Activated CD4-positive, alpha-beta T cell treated with anti-CD3 and anti-CD28 coated beads, Interleukin-2, amount 50 U/mL, for 4 hours (primary cell): Measurements from ENCODE around the gene WDR72.
"Not testable (repeated sequence)": the region's sequence is repeated elsewhere in the genome, so short reads cannot be mapped to it uniquely, and the experiment has no call there.

Experiments used
- DNase-seq, 2 experiments: peaks; one replicate each; pipeline ENCODE4 v3.0.0-alpha.2; 2020

WDR72 gene

GRCh38 chr15:53759411-53759931, at the start of gene WDR72:
Gene WDR72 (minus strand): TSS chr15:53759663. CDS start chr15:53733149, 26,514 bp downstream.
- no peak for DNase-seq

GRCh38 chr15:53808058-53808706, 48.7 kb upstream of the WDR72 start:
- no peak for DNase-seq

- DNase-seq, result no peak
Measured at GRCh38 chr15:53807501-53807900, 48.0 kb upstream of the WDR72 start.

GRCh38 chr15:53802672-53803071, 43.2 kb upstream of the WDR72 start:
- DNase-seq, result no peak

- DNase-seq, result no peak
Measured at GRCh38 chr15:53791581-53791980, 32.1 kb upstream of the WDR72 start.

- no peak for DNase-seq
Measured at GRCh38 chr15:53789654-53790375, 30.4 kb upstream of the WDR72 start.

GRCh38 chr15:53786401-53786800, 26.9 kb upstream of the WDR72 start:
- DNase-seq, result no peak

- DNase-seq, result not testable (repeated sequence)
Measured at GRCh38 chr15:53785241-53785640, 25.8 kb upstream of the WDR72 start.

- DNase-seq, result no peak
Measured at GRCh38 chr15:53762916-53763315, 3.5 kb upstream of the WDR72 start.

GRCh38 chr15:53758412-53758811, 1.1 kb downstream of the WDR72 start:
- DNase-seq, result no peak

- DNase-seq, result no peak
Measured at GRCh38 chr15:53757906-53758305, 1.6 kb downstream of the WDR72 start.

GRCh38 chr15:53753813-53754212, 5.7 kb downstream of the WDR72 start:
- no peak for DNase-seq

- DNase-seq, result no peak
Measured at GRCh38 chr15:53752406-53752805, 7.1 kb downstream of the WDR72 start.

- DNase-seq, result no peak
Measured at GRCh38 chr15:53747501-53748068, 11.9 kb downstream of the WDR72 start.

- no peak for DNase-seq
Measured at GRCh38 chr15:53746101-53746500, 13.4 kb downstream of the WDR72 start.

GRCh38 chr15:53739651-53740050, 19.8 kb downstream of the WDR72 start:
- no peak for DNase-seq

- no peak for DNase-seq
Measured at GRCh38 chr15:53739187-53739586, 20.3 kb downstream of the WDR72 start.

GRCh38 chr15:53721334-53722087, 38.0 kb downstream of the WDR72 start:
- DNase-seq, result no peak

- DNase-seq, result no peak
Measured at GRCh38 chr15:53716909-53717876, 42.3 kb downstream of the WDR72 start.

- DNase-seq, result no peak
Measured at GRCh38 chr15:53713218-53713617, 46.2 kb downstream of the WDR72 start.

- DNase-seq, result no peak
Measured at GRCh38 chr15:53710906-53711305, 48.6 kb downstream of the WDR72 start.

- DNase-seq, result no peak
Measured at GRCh38 chr15:53709821-53710220, 49.6 kb downstream of the WDR72 start.
